Activated CD8-positive, alpha-beta memory T cell treated with anti-CD3 and anti-CD28 coated beads for 24 hours (primary cell): ENCODE data around the gene DUSP5.

ENCODE experiments used
- DNase-seq: peaks from one replicate; pipeline ENCODE4 v3.0.0-alpha.2; 2020

Gene DUSP5

DNA sequence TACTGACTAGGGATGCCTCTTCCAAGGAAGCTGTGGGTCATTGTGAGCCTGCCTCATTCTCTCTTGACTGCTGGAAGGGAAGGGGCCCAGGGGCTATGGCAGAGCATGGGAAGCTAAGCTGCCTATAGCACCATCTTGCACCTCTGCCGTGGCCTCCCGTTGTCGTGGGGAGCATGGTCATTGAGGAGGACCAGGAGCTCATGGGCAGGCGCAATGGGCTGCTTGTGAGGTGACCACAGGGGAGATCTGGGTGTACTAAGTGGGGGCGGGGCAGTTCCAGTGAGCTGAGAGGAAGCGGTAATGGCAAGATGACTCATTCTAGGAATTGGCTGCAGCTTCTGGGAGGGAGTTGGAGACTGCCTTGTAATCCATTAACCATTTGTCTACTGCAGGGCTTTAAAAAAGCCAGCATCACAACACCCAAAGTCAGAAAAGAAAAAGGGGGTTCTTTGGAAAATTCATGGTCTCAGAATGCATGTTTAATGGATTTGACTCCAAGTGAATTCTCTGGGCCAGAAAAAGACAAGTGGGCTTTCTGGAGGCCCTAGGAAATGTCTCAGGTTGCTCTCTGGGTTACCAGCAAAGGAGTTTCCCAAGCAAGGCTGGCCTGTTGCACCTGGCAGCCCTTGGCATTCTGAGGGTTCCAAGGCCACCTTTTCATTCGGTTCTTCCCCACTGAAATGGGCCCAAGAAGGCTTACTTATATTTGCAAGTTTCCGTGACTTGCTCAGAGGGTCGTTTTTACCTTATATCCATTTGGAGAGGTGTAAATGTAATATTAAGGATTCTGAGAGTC is 3.6 kb downstream of the DUSP5 start:
- DNase-seq: peak; percentile 82

DNA sequence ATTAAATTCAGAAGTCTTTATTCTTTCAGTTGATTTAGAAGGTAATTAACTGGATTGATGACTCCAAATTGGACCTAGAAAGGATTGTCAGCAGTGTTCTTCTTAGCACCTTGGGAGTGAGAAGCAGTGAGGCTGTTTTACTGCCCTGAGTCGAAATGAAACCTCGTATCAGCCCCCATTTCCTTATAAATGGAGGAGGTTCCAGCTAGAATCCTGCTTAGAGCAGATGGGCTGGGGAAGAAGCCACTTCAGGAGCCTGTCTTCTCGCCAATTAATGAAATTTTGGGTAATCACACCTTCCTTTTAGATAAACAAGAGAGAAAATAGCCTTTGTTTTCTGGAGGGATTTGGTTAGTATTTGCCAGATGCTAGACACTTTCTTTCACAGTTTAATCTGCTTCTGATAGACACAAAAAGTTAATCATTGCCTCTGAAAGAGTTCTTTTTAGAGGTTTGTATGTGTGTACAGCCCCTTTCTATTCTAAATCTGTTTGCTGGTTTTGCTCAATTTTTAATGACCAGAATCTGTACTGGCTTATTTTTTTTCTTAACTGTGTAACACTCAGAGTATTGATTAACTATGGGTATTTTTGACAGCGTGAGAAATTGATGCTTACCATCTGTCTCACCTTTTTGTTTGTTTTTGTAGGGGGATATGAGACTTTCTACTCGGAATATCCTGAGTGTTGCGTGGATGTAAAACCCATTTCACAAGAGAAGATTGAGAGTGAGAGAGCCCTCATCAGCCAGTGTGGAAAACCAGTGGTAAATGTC is 4.6 kb downstream of the DUSP5 start:
- DNase-seq: no peak

DNA sequence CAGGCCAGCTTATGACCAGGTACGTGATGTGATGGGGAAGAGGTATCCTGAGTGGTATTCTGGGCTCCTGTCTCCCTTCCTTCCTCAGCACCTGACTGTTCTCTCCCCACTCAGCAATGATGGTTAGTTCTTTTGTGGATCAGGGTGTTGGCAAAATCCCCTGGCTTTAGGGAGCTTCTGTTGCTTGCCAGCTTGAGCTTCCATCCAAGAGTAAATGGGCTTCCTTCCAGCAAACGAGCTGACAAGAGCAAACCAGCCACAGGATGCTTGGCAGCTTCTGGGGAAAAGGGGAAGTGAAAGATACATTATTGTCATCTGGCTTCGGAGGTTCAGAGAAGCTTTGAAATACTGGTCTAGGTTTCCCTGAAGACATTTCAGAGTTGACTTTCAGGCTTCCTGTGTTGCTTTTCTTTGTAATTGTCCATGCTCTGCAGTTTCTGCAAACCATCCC is 5.2 kb downstream of the DUSP5 start:
- no peak for DNase-seq

DNA sequence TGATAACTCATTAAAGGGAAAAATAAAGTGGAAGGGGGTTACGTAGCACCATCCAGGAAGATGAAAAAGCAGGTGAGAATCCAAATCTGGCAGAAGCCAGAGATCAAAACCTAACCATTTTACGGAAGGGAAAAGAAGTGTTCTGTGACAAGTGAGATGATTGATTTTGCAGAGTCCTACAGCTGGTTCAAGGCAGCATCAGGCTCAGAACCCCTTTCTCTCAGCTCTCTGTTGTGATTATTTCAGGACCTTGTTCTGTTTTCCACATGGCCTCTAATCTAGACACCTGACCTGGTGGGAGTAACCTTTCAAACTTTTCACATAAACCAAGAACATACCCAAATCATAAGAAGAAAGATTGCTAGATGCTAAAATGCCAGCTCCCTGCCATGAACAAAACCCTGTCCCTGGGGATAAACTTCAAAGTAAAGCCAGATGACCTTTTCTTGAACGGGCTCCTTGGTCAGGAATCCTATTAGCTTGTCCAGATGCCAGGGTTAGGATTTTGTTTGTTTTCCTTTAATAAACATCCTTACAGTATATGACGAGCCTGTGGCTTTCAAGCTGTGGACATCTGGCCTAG is 5.9 kb downstream of the DUSP5 start:
- DNase-seq: no peak

DNA sequence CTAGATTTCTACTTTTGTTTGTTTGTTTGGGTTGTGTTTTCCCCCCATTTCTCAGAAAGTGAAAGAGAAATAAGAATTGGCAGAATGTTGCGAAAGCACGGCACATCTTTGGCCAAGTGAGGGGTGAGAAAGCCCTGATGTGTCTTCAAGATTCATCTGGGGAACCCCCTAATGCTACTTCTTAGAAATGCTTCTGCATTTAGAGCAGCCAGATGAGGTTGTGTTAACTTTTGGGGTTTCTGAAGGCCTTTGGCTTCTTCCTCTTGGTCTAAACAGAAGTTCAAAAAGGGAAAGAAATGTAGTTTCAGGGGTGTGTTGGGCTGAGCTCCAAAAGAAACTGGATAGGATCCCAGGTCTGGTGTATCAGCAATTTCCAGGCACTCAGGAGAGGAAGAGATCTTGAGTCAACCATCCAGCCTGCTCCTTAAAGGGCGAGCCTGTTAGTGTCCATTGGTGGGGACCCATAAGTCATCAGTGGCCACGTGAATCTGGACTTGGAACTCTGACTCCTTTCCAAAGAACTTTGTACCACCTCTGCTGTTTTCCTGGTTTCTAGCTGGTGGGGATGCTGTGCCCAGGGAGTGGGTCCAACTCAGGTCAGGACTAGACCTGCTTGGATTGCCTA is 6.5 kb downstream of the DUSP5 start:
- peak; percentile 71 for DNase-seq

DNA sequence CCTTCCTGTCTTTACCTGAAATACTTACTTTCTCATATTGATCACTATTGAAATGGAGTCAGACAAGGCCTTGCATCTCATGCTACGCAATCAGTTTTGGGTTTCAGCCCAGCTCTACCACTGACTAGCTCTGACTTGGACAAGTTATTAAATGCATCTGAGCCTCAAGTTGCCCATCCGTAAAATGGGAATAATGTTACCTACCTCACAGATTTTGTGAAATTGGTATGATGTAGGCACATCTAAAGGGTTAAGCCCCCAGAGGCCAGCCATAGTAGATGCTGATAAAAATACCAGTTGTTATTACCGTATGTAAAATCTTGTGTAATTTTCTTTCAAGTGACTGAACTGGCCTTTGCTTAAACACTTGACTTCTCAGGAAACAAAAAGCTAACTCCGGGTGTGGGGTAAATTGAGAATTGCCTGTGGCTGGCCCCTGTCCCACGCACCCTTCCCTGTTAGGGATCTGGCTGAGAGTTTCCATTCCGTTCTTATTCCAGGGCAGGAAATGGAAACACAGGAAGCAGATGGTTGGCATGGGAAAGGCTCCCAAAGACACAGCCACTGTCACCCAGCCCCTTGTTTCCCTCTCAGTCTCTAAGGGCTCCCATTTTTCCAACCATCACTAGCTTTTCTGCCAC is 7.5 kb downstream of the DUSP5 start:
- DNase-seq: no peak

DNA sequence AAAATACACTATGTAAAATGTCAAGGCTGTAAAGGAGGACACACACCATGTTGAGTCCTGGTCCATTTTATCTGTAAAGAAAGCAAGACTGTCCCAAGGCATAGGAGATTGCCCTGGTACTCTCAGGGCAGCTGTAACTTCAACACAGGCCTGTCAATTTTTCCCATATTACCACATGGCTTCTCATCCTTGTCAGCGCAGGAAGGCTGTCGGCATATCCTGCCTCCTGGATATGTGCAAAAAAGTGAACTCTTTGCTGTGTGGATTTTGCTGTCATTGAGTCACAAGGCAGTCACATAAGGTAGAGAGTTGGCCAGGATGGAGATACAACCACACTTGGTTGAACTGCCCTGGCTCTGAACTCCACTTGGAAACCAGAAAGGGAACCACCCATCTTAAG is 8.7 kb downstream of the DUSP5 start:
- DNase-seq: no peak

DNA sequence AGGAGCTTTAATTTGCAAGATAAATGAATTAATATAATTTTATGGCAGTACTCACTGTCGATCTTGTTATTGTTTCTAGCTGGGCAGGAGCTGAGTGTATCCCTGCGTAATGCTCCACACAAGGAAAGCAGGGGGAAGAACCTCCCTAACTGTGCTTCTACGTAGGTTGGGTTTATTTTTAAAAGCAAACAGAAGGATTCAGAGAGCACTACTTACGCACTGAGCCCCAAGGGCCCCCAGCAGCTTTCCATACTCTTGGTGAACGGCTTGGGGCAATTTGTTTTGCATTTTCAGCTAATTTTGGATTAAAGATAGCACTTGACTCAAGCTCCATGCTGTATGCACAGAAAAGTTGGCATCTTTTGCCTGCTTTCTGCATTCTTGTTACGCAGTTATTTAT is 9.6 kb downstream of the DUSP5 start:
- no peak for DNase-seq

DNA sequence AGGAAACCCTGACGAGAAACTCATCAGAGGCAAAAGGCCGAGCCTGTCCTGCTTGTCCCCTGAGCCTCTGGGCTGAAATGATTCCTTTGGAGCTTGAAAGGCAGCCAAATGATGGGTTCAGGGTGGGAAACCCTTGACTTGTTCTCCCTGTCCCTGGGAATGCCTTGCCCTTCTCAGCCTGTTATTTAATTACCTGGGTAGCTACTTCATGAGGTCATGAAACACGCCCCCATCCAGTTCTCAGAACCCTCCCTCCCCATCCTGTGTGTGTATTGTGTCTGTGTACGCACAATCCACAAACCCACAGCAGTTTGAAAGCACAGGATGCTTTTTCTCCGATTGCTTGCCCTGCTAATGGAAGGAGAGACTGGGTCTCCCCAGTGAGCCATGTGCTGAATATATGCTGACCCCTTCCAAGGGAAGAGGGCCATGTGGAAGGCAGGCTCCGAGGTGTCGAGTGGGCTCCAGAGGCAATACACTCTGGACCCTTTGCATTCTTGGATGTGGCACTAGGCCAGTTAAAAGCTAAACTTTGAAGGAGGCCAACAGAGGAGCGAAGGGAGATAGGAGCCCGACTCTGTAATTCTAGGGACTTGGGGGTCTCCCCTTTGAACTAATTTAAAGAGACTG is 10.6 kb downstream of the DUSP5 start:
- no peak for DNase-seq

DNA sequence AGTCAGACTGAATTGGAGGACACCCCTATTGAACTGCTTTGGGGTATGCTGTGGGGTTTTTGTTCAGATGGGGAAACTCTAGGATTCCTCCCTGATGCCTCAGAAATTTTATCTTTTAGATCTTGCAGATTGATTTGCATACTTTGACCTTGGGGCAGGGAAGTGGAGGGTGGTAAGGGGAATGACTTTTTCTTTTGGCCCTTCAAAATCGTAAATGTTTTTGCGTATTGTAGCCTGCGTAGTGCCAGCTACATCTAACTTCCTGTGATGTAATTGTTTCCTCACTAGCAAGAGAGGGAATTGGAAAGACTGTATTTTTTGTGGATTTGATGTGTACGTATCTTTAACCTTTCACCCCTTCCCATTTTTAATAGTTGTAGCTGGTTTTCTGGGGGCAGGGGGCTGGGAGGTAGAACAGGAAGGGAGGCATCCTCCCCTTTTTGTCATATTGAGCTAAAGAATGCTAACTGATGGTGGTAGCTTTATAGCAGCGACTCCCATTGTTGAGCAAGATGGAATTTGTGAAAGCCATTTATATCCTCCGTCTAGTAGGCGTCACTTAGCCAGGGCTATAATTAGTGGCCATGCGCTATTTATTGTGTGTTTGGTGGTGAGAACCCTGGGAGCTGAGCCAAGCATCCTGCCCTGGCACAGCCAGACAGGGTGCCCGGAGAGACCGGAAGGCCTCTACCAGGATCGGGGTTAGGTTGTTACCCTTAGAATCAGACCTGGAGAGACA is 11.3 kb downstream of the DUSP5 start:
- DNase-seq: no peak

DNA sequence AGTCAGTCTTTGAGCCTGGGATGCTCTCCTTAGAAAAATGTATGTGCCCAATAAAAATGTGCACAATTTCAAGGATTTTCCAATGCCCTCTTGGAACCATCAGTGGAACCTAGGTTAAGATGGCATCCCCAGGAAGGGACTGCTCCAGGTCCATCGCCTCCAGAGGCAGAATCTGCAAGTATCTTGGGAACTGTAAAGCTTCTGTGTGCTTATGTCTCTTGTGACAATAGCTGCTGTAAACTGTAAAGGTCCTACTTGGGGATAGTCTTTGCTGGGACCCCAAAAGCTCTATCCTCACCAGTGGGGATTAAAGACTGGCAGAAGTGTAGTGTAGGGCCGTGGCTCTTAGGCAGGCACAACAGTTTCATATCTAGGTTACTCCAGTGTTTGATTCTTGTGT is 11.9 kb downstream of the DUSP5 start:
- DNase-seq: no peak

DNA sequence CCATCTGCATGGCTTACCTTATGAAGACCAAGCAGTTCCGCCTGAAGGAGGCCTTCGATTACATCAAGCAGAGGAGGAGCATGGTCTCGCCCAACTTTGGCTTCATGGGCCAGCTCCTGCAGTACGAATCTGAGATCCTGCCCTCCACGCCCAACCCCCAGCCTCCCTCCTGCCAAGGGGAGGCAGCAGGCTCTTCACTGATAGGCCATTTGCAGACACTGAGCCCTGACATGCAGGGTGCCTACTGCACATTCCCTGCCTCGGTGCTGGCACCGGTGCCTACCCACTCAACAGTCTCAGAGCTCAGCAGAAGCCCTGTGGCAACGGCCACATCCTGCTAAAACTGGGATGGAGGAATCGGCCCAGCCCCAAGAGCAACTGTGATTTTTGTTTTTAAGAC is 12.4 kb downstream of the DUSP5 start:
- DNase-seq: no peak

DNA sequence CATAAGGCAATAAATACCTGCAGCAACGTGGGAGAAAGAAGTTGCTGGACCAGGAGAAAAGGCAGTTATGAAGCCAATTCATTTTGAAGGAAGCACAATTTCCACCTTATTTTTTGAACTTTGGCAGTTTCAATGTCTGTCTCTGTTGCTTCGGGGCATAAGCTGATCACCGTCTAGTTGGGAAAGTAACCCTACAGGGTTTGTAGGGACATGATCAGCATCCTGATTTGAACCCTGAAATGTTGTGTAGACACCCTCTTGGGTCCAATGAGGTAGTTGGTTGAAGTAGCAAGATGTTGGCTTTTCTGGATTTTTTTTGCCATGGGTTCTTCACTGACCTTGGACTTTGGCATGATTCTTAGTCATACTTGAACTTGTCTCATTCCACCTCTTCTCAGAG is 13.0 kb downstream of the DUSP5 start:
- no peak for DNase-seq

DNA sequence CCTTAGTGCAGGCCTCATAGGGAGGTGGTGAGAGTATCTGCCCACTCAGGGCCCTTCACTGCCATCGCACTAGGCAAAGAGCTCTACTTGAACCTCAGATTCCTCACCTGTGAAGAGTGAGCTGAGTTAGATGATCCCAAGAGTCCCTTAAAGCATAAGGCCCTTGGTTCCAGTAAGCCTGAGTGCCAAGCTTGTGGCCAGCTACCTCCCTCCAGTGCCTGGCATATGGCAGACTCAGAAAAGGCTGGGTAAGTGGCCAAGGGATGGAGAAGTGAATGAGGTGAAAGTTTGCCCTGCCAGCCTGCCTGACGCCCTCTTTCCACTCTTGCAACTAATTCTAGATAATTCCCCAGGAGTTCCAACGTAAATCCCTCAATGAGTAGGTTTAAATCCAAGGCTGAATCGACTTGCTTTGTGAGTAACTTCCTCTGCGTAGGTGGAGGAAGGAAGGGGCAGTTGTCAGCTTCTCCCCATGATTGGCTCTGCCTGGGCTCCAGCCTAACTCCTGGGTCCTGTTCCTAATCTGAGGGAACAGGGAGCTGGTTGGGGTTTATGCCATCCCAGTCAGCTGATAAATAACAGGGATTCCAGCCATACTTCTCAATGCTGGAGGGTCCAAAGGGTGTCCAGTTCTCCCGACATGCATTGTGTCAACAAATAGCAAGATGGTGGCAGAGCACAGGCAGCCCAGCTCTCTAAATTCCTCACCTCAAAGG is 14.2 kb downstream of the DUSP5 start:
- no peak for DNase-seq

DNA sequence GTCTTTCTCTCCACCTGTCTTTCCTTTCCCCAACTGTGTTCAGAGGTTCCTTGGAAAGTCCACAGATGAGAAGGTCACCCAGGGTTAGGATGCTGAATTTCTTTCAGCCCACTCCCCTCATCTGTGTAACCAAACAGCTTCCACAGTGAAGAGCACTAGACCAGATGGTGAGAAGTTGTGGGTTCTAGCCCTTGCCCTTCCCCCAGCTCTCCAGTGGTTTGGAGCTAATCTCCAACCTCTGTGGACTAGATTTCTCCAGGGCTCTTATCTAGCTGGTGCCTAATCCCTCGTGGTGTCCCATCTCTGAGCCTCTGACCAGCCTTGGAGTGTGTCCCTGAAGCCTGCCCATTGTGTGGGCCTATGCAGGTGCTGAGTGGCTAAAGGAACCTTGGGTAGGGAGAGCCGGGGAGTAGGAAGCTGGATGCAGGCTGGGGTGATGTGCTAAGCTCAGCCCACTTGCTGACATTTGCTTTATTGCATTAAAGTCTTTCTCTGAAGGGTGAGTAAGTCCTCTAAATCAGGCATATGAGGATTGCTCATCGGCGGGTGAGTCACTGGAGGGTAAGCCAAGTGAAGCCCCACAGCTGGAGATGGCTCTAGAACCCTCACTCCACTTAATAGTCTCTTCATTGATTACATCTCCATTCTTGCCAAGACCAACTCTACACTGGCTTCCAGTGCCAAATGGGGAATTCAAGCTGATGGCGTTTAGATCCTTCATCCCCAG is 14.9 kb downstream of the DUSP5 start:
- DNase-seq: peak; percentile 73

DNA sequence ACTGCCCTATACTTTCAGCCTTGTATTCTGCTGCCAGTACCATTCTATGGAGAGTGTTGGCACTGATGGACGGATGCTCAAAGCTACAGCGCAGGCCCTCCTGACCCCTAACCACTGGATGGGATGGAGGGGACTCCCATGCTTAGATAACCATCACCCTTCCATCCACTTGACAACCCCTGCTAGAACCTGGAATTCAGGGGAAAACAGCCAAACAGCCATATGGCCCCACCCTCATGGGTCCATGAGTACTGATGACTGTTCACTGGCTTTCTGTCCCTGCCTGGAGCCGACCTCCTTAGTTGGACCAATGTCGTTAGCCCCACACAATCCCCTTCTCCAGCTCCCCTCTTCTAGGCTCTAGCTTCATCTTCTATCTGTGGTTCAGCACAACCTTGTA is 16.2 kb downstream of the DUSP5 start:
- no peak for DNase-seq

DNA sequence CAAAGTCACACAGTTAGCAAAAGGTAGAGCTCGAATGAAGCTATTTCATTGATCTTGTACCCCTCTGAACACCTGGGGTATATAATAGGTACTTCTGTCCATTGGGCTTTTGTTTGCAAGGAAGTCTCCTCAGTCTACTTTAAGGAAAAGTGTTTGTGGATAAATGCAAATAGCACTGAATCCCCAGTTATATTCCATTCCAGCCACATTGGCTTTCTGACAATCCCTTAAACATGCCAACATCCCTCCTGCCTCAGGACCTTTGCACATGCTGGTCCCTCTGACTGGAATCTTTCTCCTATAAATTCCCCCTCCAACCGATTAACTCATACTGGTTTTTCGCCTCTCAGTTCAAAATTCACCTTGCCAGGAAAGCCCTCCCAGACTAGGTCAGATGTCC is 17.1 kb downstream of the DUSP5 start:
- DNase-seq: no peak

DNA sequence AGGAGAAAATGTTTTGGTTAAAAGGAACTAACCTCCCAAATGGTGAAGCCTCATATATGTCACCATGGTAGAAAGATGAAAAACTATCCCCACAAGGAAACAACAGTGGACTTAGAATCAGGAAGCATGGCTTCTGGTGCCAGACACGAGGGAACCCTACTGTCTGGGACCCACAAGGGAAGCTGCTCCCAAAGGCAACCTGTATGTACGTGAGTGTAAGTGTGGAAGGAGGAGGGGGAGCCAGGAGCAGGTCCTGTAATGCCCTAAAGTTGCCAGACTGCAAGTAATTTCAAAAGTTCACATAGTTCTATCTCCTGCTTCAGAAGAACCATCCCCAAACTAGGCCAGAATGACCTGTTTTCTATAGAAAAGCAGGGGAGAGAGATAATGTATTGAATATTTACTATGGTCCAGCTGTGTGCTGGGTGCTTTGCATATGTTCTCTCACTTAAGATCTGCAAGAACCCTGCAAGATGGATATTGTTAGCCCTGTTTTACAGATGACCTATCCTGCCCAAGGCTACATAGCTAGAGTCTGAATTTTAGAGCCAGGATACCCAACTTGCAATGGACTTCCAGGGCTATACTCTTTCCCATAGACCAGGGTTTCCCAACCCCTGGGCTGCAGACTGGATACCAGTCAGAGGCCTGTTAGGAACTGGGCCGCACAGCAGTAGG is 19.2 kb downstream of the DUSP5 start:
- peak; percentile 1 for DNase-seq

DNA sequence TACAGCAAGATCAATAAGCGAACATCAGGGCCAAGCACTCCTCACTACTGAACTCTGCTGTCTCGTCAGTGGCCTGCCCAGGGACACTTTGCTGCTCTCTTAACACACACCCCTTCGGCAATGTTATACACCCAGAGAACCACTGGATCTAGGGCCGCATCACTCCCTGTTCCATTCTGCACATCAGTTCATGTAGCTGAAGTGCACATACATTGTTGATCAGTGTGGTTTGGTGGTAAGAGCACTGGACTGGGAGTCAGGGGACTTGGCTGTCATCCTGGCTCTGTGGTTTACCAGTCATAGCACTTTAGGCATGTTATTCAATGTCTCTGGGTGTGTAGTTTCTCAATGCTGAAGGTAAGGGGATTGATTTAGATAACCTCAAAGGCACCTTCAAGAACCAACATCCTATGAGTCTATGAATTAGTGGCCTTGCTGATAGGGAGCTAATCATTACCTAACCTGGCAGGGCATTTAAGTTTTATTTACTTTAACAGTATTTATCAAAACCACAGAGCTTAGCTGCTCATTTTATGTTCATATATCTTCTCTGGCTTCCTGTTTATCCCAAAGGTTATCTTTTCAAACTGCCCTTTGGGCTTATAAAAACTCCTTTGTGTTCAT is 24.8 kb downstream of the DUSP5 start:
- no peak for DNase-seq
